Smooth muscle cell (in vitro differentiated cells): Measurements from ENCODE around the gene LUC7L3. TPM values are rescaled to one million over a fixed set of nuclear protein-coding genes. Genes with fewer than 3 reads are reported as not detected.
A peak's percentile ranks its signal among the peaks of the same experiment; 100 is the strongest.
"Not testable (repeated sequence)": the region's sequence is repeated elsewhere in the genome, so short reads cannot be mapped to it uniquely, and the experiment has no call there.

ENCODE experiments used
- DNase-seq: peaks from one replicate; lab custom pipeline; 2025; ENCODE audit not compliant: unreplicated experiment; lab: John Stamatoyannopoulos, UW
- H2AFZ ChIP-seq: fragments of 200-600 bp; sonication (generic); 2 replicates; pipeline ENCODE4 v1.6.0; 2016; ENCODE audit warnings: antibody characterized with exemption, low read depth, mild to moderate bottlenecking
- H3F3A ChIP-seq: fragments of 200-600 bp; sonication (generic); 2 replicates; pipeline ENCODE4 v1.6.0; 2017; ENCODE audit warnings: antibody characterized with exemption, low read depth
- H3K27ac ChIP-seq: fragments of 200-600 bp; sonication (generic); 2 replicates; pipeline ENCODE4 v1.5.1; 2016; ENCODE audit warnings: low read depth, mild to moderate bottlenecking
- H3K27me3 ChIP-seq: fragments of 200-600 bp; sonication (generic); 2 replicates; pipeline ENCODE4 v1.6.1; 2016; ENCODE audit warnings: low read depth, mild to moderate bottlenecking
- H3K36me3 ChIP-seq: fragments of 200-600 bp; sonication (generic); 2 replicates; pipeline ENCODE4 v1.5.1; 2016; ENCODE audit warnings: low read depth
- H3K4me1 ChIP-seq: fragments of 200-600 bp; sonication (generic); 2 replicates; pipeline ENCODE4 v1.5.1; 2016; ENCODE audit warnings: low read depth
- H3K4me2 ChIP-seq: fragments of 200-600 bp; sonication (generic); 2 replicates; pipeline ENCODE4 v1.6.0; 2016; ENCODE audit warnings: mild to moderate bottlenecking
- H3K4me3 ChIP-seq: fragments of 200-600 bp; sonication (generic); 2 replicates; pipeline ENCODE4 v1.5.1; 2016; ENCODE audit warnings: mild to moderate bottlenecking
- H3K79me2 ChIP-seq: fragments of 200-600 bp; sonication (generic); 2 replicates; pipeline ENCODE4 v1.6.0; 2016; ENCODE audit warnings: low read depth, mild to moderate bottlenecking
- H3K9ac ChIP-seq: fragments of 200-600 bp; sonication (generic); 2 replicates; pipeline ENCODE4 v1.6.0; 2016; ENCODE audit warnings: low read depth
- H3K9me3 ChIP-seq: fragments of 200-600 bp; sonication (generic); replicated peaks from 2 replicates; pipeline ENCODE4 v1.5.1; 2016; ENCODE audit warnings: low read depth
- H4K20me1 ChIP-seq: fragments of 200-600 bp; sonication (generic); 2 replicates; pipeline ENCODE4 v1.6.0; 2016; ENCODE audit warnings: low read depth
- WGBS: methylation state at CpG from one replicate; pipeline ENCODE4 v1.1.7; 2016; ENCODE audit warnings: low lambda C conversion rate; 5-methylcytosine and 5-hydroxymethylcytosine counted together
- polyA plus RNA-seq: library from polyadenylated mRNA; unstranded; fragments of >200 nt; fragmentation: Nextera tagmentation; extraction: Ambion mirVana; gene quantifications from 2 replicates; pipeline ENCODE4 v1.2.1, GENCODE V29; 2016
- total RNA-seq: library from RNA; depleted of rRNA; stranded (reverse); fragments of >200 nt; gene quantifications from 2 replicates; pipeline ENCODE4 v1.2.3, GENCODE V29; 2014
- TF ChIP-seq, protein P1 (sequence below): fragments of 200-600 bp; sonication (generic); IDR thresholded peaks from 2 replicates; pipeline ENCODE4 v1.5.1; 2017; ENCODE audit warnings: borderline replicate concordance, mild to moderate bottlenecking, antibody characterized with exemption; ENCODE audit not compliant: insufficient read depth, poor library complexity, severe bottlenecking

Gene LUC7L3
- total and polyA plus RNA-seq, 2 experiments from 2014 or later = 75.9 to 77.8 TPM

DNA sequence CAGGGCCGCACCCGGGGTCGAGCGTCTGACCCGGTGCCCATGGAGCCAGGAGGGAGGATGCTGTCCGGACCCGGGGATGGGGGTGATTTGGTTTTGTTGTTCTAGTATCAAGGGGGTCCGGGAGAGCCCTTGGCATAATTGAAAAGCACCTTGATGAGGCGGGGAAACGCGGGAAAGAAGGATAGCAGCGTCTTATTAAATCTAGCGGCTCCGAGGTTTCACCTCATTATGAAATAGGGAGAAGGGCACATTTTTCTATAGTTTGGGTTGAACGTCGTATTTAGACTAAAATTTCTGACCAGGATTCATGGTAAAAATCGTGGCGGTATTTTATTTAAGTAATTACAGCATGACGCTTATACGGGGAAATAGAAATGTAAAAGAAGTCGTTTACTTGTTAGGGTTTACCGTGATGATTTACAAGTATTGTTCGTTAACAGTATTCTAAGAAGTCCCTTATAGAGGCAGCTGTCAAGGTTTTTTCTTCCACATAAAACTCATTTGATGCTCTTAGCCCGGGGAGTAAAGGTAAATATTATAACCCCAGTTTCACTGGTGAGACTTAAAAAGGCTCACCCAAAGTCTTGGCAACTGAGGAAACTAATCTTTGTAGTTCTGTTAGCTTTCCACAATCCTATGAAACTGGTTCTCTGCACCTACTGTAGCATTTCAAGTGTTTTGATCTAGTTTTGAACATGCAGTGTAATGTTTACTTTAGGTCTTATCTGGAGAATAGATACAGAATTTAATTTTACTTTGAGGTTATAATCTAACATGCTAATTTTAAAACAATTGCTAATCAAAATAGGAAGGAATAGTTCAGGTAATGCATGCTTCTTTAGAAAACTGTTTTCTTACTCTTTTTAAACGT lies 756 bp downstream of the LUC7L3 start:
- Histone ChIP-seq H3K4me3 (peak overlapping the region; percentile 88), H3K9me3 (no peaks in the 10 kb centered on the region), H3K27ac (peak overlapping the region; percentile 99), H4K20me1 (peaks cover 55% of the 10 kb centered on the region), H3K9ac (peak overlapping the region; percentile 99), H3K4me2 (peak overlapping the region; percentile 86), H3K36me3 (no peaks in the 10 kb centered on the region), H3K4me1 (peaks cover 21% of the 10 kb centered on the region), H3K79me2 (peaks cover 55% of the 10 kb centered on the region), H3K27me3 (no peaks in the 10 kb centered on the region), H2AFZ (peak overlapping the region; percentile 87), H3F3A (no peaks in the 10 kb centered on the region)
- TF ChIP-seq, protein P1, sequence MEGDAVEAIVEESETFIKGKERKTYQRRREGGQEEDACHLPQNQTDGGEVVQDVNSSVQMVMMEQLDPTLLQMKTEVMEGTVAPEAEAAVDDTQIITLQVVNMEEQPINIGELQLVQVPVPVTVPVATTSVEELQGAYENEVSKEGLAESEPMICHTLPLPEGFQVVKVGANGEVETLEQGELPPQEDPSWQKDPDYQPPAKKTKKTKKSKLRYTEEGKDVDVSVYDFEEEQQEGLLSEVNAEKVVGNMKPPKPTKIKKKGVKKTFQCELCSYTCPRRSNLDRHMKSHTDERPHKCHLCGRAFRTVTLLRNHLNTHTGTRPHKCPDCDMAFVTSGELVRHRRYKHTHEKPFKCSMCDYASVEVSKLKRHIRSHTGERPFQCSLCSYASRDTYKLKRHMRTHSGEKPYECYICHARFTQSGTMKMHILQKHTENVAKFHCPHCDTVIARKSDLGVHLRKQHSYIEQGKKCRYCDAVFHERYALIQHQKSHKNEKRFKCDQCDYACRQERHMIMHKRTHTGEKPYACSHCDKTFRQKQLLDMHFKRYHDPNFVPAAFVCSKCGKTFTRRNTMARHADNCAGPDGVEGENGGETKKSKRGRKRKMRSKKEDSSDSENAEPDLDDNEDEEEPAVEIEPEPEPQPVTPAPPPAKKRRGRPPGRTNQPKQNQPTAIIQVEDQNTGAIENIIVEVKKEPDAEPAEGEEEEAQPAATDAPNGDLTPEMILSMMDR = no peak
- no peak for DNase-seq
- 1% methylated on average over 25 of the region's 25 CpGs for WGBS

DNA sequence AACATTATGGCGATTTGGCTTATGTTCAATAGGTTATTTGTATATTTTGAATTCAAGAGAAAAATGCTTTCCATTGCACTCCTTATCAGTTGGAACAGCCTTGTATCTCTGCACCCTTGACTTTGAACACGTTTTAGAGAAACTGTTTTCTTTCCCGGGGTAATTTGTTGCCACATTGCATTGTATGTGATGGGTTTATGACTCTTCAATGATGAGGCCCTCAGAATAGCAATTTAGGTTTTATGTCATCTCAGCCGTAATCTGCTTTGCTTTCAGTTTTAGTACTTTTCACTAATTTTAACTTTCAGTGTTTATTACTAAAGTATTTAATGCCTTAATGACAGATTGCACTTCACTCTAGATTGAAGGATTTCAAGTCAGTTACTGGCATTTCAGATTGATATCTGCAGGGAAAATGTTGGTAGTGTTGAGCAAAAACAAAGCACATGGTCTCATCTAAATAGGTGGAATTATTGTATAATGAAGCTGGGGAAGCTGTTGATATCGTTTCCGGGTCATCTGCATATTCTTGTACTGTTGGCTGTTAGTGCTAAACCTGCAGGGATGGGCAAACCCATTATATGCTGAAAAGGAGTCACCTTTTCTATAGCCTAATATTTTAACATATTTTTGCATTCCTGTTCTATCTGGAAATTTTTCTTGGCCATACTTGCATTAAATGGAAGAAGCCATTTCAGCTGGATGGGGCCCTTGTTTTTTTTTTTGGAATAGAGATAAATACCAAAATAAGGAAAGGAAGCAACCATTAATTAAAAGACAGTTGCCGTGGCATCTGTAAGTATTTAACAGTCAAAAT lies 2.0 kb downstream of the LUC7L3 start:
- H3K4me3 ChIP-seq = peak overlapping the region; percentile 88
- WGBS = 27% methylated on average over 7 of the region's 7 CpGs
- no peak for DNase-seq
- H3K27me3 ChIP-seq = no peaks in the 10 kb centered on the region
- peaks cover 21% of the 10 kb centered on the region for H3K4me1 ChIP-seq
- H3K9me3 ChIP-seq = no peaks in the 10 kb centered on the region
- H4K20me1 ChIP-seq = peaks cover 67% of the 10 kb centered on the region
- H3K79me2 ChIP-seq = peaks cover 68% of the 10 kb centered on the region
- peak overlapping the region; percentile 99 for H3K27ac ChIP-seq
- H3K36me3 ChIP-seq = no peaks in the 10 kb centered on the region
- H3K4me2 ChIP-seq = peak overlapping the region; percentile 86
- H2AFZ ChIP-seq = no peak overlapping the region
- H3F3A ChIP-seq = no peaks in the 10 kb centered on the region
- TF ChIP-seq, protein P1 = no peak
- peak overlapping the region; percentile 99 for H3K9ac ChIP-seq

DNA sequence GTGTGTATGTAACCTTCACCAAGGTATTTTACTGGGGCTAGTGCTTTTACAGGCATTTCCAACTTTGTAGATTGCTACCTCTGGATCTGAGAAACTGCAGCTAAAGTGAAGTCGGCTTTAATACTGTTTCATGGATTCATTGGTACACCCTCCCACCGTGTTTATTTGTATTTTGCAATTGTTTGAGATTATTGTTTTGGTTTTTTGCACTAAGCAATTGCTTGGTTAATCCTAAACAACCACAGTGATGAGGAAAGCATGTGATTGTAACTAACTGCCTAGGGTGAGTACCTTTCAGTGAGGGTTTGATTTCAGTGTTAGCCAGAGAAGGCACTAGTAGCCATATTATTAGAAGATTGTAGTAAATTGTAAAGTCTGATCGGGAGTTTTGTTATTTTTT lies 3.3 kb downstream of the LUC7L3 start:
- peaks cover 80% of the 10 kb centered on the region for H4K20me1 ChIP-seq

DNA sequence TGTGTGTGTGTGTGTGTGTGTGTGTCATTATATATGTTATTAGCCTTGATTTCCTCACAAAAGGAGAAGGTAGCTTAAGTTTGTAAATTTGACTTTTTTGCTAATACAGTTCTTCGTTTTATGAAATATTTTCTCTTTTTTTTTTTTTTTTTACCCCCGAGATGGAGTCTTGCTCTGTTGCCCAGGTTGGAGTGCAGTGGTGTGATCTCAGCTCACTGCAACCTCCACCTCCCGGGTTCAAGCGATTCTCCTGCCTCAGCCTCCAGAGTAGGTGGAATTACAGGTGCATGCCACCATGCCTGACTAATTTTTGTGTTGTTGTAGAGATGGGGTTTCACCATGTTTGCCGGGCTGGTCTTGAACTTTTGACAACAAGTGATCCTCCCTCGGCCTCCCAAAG lies 5.2 kb downstream of the LUC7L3 start:
- not testable (repeated sequence) for H2AFZ ChIP-seq, H3K36me3 ChIP-seq, H3K9me3 ChIP-seq, H3K4me3 ChIP-seq, H3K9ac ChIP-seq, H3K27me3 ChIP-seq, H3K4me2 ChIP-seq, H3F3A ChIP-seq, H3K27ac ChIP-seq, DNase-seq
- Histone ChIP-seq H4K20me1 (peaks cover 99% of the 10 kb centered on the region), H3K79me2 (peaks cover 100% of the 10 kb centered on the region), H3K4me1 (peaks cover 21% of the 10 kb centered on the region)
- WGBS = 97% methylated on average over 6 of the region's 6 CpGs

More for the DNA sequence above, 3.3 kb downstream of the LUC7L3 start:
- Histone ChIP-seq H3K27ac (no peak overlapping the region), H3F3A (no peaks in the 10 kb centered on the region), H3K4me3 (peak overlapping the region; percentile 17), H3K4me1 (peaks cover 21% of the 10 kb centered on the region), H3K79me2 (peaks cover 81% of the 10 kb centered on the region), H3K27me3 (no peaks in the 10 kb centered on the region), H3K9me3 (no peaks in the 10 kb centered on the region), H3K4me2 (peak overlapping the region; percentile 86), H3K9ac (no peak overlapping the region), H2AFZ (no peak overlapping the region), H3K36me3 (no peaks in the 10 kb centered on the region)
- TF ChIP-seq, protein P1 = no peak
- no peak for DNase-seq
- 78% methylated on average over 3 of the region's 3 CpGs for WGBS
